Trophoblast cell (in vitro differentiated cells and primary cell): ENCODE results near the gene SLC48A1.

Source experiments
- DNase-seq, 2 donors: peaks; one replicate each; pipeline ENCODE4 v3.0.0-alpha.2; 2016
- H2AFZ ChIP-seq: 2 replicates; pipeline ENCODE4 v1.6.1; 2013; ENCODE audit warnings: low read length, moderate library complexity, mild to moderate bottlenecking; ENCODE audit not compliant: insufficient read depth, poor library complexity
- H2AK5ac ChIP-seq: 2 replicates; pipeline ENCODE4 v1.6.1; 2013; ENCODE audit warnings: mild to moderate bottlenecking, low read length
- H2BK120ac ChIP-seq: 2 replicates; pipeline ENCODE4 v1.6.1; 2013; ENCODE audit warnings: low read length, mild to moderate bottlenecking, moderate library complexity; ENCODE audit not compliant: insufficient read depth, poor library complexity
- H2BK12ac ChIP-seq: 2 replicates; pipeline ENCODE4 v1.6.1; 2013; ENCODE audit warnings: mild to moderate bottlenecking, low read length, moderate library complexity
- H2BK5ac ChIP-seq: 2 replicates; pipeline ENCODE4 v1.6.1; 2013; ENCODE audit warnings: low read length, low read depth, moderate library complexity, mild to moderate bottlenecking; ENCODE audit not compliant: poor library complexity
- H3K14ac ChIP-seq: 2 replicates; pipeline ENCODE4 v1.6.1; 2013; ENCODE audit warnings: mild to moderate bottlenecking, low read length
- H3K18ac ChIP-seq: 2 replicates; pipeline ENCODE4 v1.6.1; 2013; ENCODE audit warnings: mild to moderate bottlenecking, low read length
- H3K23ac ChIP-seq: 2 replicates; pipeline ENCODE4 v1.6.1; 2013; ENCODE audit warnings: low read length
- H3K27ac ChIP-seq: 2 replicates; pipeline ENCODE4 v1.5.1; 2013; ENCODE audit warnings: low read depth, mild to moderate bottlenecking, inconsistent platforms, low read length, moderate library complexity
- H3K27me3 ChIP-seq: 2 replicates; pipeline ENCODE4 v1.6.1; 2013; ENCODE audit warnings: inconsistent platforms, mild to moderate bottlenecking, low read length, moderate library complexity; ENCODE audit not compliant: insufficient read depth
- H3K36me3 ChIP-seq, 2 experiments: 1 replicate in 1 of 2; 2 replicates in 1 of 2; pipeline ENCODE4 v1.6.1; 2013; ENCODE audit warnings: low read length in 2 of 2, mild to moderate bottlenecking in 2 of 2, moderate library complexity in 1 of 2; ENCODE audit not compliant: insufficient read depth in 2 of 2, control insufficient read depth in 1 of 2
- H3K4ac ChIP-seq: 2 replicates; pipeline ENCODE4 v1.6.1; 2013; ENCODE audit warnings: low read depth, mild to moderate bottlenecking, low read length, moderate library complexity
- H3K4me1 ChIP-seq, 2 experiments: 1 replicate in 1 of 2; 2 replicates in 1 of 2; pipeline ENCODE4 v1.6.1; 2013; ENCODE audit warnings: low read length in 2 of 2, mild to moderate bottlenecking in 2 of 2, moderate library complexity in 1 of 2; ENCODE audit not compliant: insufficient read depth in 2 of 2, control insufficient read depth in 1 of 2
- H3K4me2 ChIP-seq: 2 replicates; pipeline ENCODE4 v1.6.1; 2013; ENCODE audit warnings: inconsistent platforms, mild to moderate bottlenecking, low read length, moderate library complexity
- H3K4me3 ChIP-seq: 2 replicates; pipeline ENCODE4 v1.5.1; 2013; ENCODE audit warnings: mild to moderate bottlenecking, low read depth, low read length, inconsistent platforms
- H3K79me1 ChIP-seq: one replicate; pipeline ENCODE4 v1.6.1; 2013; ENCODE audit warnings: low read length
- H3K79me2 ChIP-seq: 2 replicates; pipeline ENCODE4 v1.6.1; 2013; ENCODE audit warnings: low read length, mild to moderate bottlenecking; ENCODE audit not compliant: control insufficient read depth, insufficient read depth, poor library complexity
- H3K9ac ChIP-seq: 2 replicates; pipeline ENCODE4 v1.6.1; 2013; ENCODE audit warnings: mild to moderate bottlenecking, low read length
- H3K9me3 ChIP-seq: 2 replicates; pipeline ENCODE4 v1.6.1; 2013; ENCODE audit warnings: low read depth, mild to moderate bottlenecking, control low read depth, inconsistent platforms, low read length; ENCODE audit not compliant: insufficient read depth
- H4K12ac ChIP-seq: 2 replicates; pipeline ENCODE4 v1.6.1; 2013; ENCODE audit warnings: low read depth, mild to moderate bottlenecking, low read length, moderate library complexity
- H4K8ac ChIP-seq: 2 replicates; pipeline ENCODE4 v1.6.1; 2013; ENCODE audit warnings: low read depth, mild to moderate bottlenecking, low read length, moderate library complexity
- H4K91ac ChIP-seq: one replicate; pipeline ENCODE4 v1.6.1; 2013; ENCODE audit warnings: low read depth, mild to moderate bottlenecking, low read length, moderate library complexity
- WGBS: extraction: QIAGEN DNeasy Blood & Tissue Kit; methylation state at CpG from one replicate; pipeline ENCODE4 v1.1.7; 2013; ENCODE audit warnings: missing lambda C conversion rate; ENCODE audit not compliant: insufficient read length, insufficient coverage; ENCODE audit errors: extremely low coverage; 5-methylcytosine and 5-hydroxymethylcytosine counted together

Gene SLC48A1

DNA sequence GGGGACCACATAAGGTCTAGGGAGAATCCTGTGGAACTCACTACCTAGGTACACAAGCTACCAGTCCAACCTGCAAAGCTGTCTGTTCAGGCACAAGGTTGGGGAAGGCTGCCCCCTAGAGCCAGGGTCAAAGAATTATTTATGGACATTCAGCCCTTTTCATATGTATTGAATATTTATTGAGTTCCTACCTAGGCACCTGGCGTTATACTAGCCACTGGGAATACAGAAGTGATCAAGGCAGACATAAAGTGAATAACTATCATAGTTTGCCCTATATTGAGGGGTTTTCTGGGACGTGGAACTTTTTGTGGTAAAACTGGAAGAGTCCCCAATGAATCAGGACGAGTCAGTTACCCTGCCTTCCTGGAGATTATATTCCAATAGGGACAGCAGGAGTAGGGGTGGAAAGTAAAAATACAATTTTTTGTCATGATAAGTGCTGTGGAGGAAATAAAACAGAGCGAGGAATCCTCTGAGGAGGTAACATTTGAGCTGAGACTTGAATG lies 5.8 kb upstream of the SLC48A1 start:
- no peak overlapping the region for H4K8ac ChIP-seq
- no peak overlapping the region for H4K12ac ChIP-seq
- H3K9me3 ChIP-seq = no peaks in the 10 kb centered on the region
- no CpG with 5 or more reads among the region's 4 CpGs for WGBS
- H3K23ac ChIP-seq = no peak overlapping the region
- no peaks in the 10 kb centered on the region for H3K79me2 ChIP-seq
- no peak overlapping the region for H3K4me3 ChIP-seq
- H2BK5ac ChIP-seq = no peak overlapping the region
- H3K79me1 ChIP-seq = peaks cover 5% of the 10 kb centered on the region
- H3K18ac ChIP-seq = no peak overlapping the region
- no peak overlapping the region for H2AK5ac ChIP-seq
- peaks cover 12 to 16% of the 10 kb centered on the region in 2 experiments for H3K4me1 ChIP-seq
- H4K91ac ChIP-seq = no peak overlapping the region
- no peak overlapping the region for H2BK12ac ChIP-seq
- H3K9ac ChIP-seq = no peak overlapping the region
- DNase-seq = peak; percentile 27 to 69
- no peak overlapping the region for H3K14ac ChIP-seq
- no peaks in the 10 kb centered on the region for H3K36me3 ChIP-seq
- no peak overlapping the region for H3K27ac ChIP-seq
- no peak overlapping the region for H3K4ac ChIP-seq
- H2AFZ ChIP-seq = no peak overlapping the region
- no peaks in the 10 kb centered on the region for H3K27me3 ChIP-seq
- H3K4me2 ChIP-seq = no peak overlapping the region
- no peak overlapping the region for H2BK120ac ChIP-seq

DNA sequence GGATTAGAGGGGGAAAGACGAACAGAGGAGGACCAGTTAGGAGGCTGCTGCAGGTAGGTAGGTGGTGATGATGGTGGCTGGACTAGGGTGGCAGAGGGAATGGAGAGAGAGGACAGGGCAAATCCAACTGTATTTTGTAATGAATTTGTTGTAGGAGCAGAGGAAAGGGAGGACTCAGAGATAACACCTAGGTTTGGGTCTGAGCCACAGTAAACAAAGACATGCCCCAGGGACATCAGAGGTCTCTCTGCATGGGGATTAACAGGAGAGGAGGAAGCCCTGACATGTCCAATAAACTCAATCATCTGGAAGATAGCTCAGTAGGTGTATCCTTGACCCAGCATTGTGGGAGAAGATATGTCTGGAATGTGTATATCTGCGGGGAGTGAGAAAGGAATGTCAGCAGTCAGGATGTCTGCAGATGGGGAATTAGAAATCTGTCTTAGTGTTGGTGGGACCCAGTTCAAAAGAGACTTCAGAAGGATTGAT lies 4.7 kb upstream of the SLC48A1 start:
- no peaks in the 10 kb centered on the region for H3K9me3 ChIP-seq
- H3K4me1 ChIP-seq = peaks cover 12 to 16% of the 10 kb centered on the region in 2 experiments

DNA sequence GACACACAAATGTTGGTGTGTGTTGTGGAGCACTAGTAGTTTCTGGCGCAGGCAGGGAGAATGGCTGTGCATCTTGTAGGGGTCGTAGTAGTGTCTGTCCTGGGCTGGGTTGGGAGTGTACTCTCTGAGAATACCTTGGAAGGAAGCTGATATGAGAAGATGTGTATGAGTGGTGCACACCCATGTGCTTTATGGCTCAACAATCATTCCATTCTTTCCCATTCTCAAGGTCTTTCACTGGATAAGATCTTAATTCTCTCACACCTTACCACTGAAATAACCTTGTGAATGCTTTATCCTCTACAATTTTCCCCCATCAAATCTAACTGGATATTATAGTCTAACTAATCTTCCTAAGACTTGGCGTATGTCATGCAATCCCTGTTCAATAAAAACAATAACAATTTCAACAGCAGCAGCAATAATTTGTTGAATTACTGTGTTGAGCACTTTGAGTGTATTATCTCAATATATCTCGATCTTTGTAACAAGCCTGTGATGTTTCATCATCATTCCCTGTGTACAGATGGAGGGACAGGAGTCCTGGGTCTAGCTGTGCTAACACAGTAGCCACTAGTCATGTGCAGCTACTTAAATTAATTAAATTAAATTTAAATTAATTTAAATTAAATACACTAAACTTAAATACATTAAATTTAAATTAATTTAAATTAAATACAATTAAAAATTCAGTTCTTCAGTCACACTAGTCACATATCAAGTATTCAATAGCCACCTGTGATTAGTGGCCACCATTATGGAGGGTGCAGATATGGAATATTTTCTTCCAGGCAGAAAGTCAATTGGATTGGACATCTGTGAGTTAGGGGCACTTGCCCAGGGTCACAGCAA lies 3.6 kb upstream of the SLC48A1 start:
- Histone ChIP-seq H3K4me2 (no peak overlapping the region), H3K4me3 (no peak overlapping the region), H3K9me3 (no peaks in the 10 kb centered on the region), H2BK5ac (no peak overlapping the region), H4K12ac (no peak overlapping the region), H2BK120ac (peak overlapping the region; percentile 63), H3K27ac (no peak overlapping the region), H2BK12ac (peak overlapping the region; percentile 59), H3K27me3 (peaks cover 8% of the 10 kb centered on the region), H2AFZ (no peak overlapping the region), H2AK5ac (peak overlapping the region; percentile 71), H3K14ac (peak overlapping the region; percentile 1), H3K79me1 (peaks cover 10% of the 10 kb centered on the region), H3K4me1 (peaks cover 16 to 21% of the 10 kb centered on the region in 2 experiments), H3K36me3 (no peaks in the 10 kb centered on the region), H3K4ac (no peak overlapping the region), H3K9ac (no peak overlapping the region), H4K91ac (peak overlapping the region; percentile 71), H3K23ac (no peak overlapping the region), H3K79me2 (no peaks in the 10 kb centered on the region), H4K8ac (peak overlapping the region; percentile 3), H3K18ac (peak overlapping the region; percentile 25)
- WGBS = no CpG with 5 or more reads among the region's 4 CpGs
- DNase-seq = peak in 1 of 2 donors; percentile 52

More for the DNA sequence above, 4.7 kb upstream of the SLC48A1 start:
- no peak overlapping the region for H3K4me3 ChIP-seq
- H3K18ac ChIP-seq = no peak overlapping the region
- peak overlapping the region; percentile 53 for H4K91ac ChIP-seq
- H3K27ac ChIP-seq = peak overlapping the region; percentile 22
- no CpG with 5 or more reads among the region's 2 CpGs for WGBS
- H4K8ac ChIP-seq = no peak overlapping the region
- H4K12ac ChIP-seq = no peak overlapping the region
- no peak overlapping the region for H3K9ac ChIP-seq
- peaks cover 3% of the 10 kb centered on the region for H3K27me3 ChIP-seq
- no peak overlapping the region for H3K23ac ChIP-seq
- peak overlapping the region; percentile 35 for H3K4me2 ChIP-seq
- H3K79me2 ChIP-seq = no peaks in the 10 kb centered on the region
- H2AK5ac ChIP-seq = no peak overlapping the region
- H3K79me1 ChIP-seq = peaks cover 8% of the 10 kb centered on the region
- no peak overlapping the region for H2BK5ac ChIP-seq
- no peak overlapping the region for H3K14ac ChIP-seq
- no peak overlapping the region for H2BK120ac ChIP-seq
- peak overlapping the region; percentile 44 for H2BK12ac ChIP-seq
- no peak overlapping the region for H3K4ac ChIP-seq
- DNase-seq = peak; percentile 25 to 68
- no peaks in the 10 kb centered on the region for H3K36me3 ChIP-seq
- H2AFZ ChIP-seq = no peak overlapping the region

DNA sequence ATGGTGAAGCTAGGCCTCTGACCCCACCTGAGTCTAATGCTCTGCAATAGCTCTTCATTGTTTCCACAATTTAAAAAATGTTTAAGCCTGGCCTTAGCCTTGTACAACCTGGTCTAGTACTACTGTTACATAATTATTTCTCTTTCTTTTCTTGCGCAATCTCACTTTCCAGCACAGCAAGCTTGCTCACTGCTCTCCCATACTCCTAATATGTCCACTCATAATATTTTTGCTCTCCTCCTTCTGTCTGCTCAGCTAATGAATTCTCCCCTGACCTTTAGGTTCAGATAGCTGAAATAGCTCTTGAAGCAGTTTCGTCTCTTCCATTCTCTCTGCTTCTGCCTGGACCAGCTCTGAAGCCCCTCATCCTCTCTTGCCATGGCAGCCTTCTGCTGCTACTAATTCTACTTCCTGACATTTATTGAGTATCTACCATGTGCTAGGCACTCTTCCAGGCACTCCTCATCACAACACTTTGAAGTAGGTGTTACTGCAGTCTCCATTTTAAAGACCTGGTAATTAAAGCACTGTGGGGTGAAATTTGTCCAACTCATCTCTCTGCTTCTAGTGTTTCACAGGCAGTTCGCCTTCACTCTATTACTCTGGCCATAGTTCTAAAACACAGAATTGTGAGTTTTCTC lies 2.8 kb upstream of the SLC48A1 start:
- H2BK5ac ChIP-seq = no peak overlapping the region
- H3K27ac ChIP-seq = no peak overlapping the region
- H3K4me3 ChIP-seq = no peak overlapping the region
- H4K91ac ChIP-seq = no peak overlapping the region
- peaks cover 12% of the 10 kb centered on the region for H3K79me1 ChIP-seq
- no peak overlapping the region for H3K14ac ChIP-seq
- H4K12ac ChIP-seq = no peak overlapping the region
- H2AFZ ChIP-seq = no peak overlapping the region
- H3K27me3 ChIP-seq = peaks cover 8% of the 10 kb centered on the region
- H4K8ac ChIP-seq = no peak overlapping the region
- peak in 1 of 2 donors; percentile 78 for DNase-seq
- no peak overlapping the region for H2AK5ac ChIP-seq
- no peak overlapping the region for H2BK120ac ChIP-seq
- no peak overlapping the region for H3K23ac ChIP-seq
- H3K9ac ChIP-seq = no peak overlapping the region
- H3K4ac ChIP-seq = no peak overlapping the region
- H3K79me2 ChIP-seq = no peaks in the 10 kb centered on the region
- no peaks in the 10 kb centered on the region for H3K36me3 ChIP-seq
- no peak overlapping the region for H3K18ac ChIP-seq
- no peak overlapping the region for H3K4me2 ChIP-seq
- no CpG with 5 or more reads among the region's 3 CpGs for WGBS
- no peaks in the 10 kb centered on the region for H3K9me3 ChIP-seq
- H2BK12ac ChIP-seq = peak overlapping the region; percentile 35
- peaks cover 16 to 21% of the 10 kb centered on the region in 2 experiments for H3K4me1 ChIP-seq
